Tibial artery (tissue), 4 donors: Measurements from ENCODE around the gene TTC17.

Source experiments
- DNase-seq, 2 donors: peaks; one replicate each; pipeline ENCODE4 v3.0.0-alpha.2; 2019
- H3K27ac ChIP-seq, 2 donors: fragments of 200-600 bp; sonication (generic) in 1 of 2; 1 replicate in 1 of 2; 2 replicates in 1 of 2; pipeline ENCODE4 v1.5.1; 2018 to 2019; ENCODE audit warnings: mild to moderate bottlenecking in 1 of 2
- H3K27me3 ChIP-seq, 2 donors: fragments of 200-600 bp; sonication (generic) in 1 of 2; one replicate each; pipeline versions ENCODE4 v1.5.1 to v1.6.0; 2016 to 2019
- H3K36me3 ChIP-seq, 3 donors: fragments of 200-600 bp; sonication (generic) in 2 of 3; one replicate each; pipeline ENCODE4 v1.5.1; 2016 to 2019; ENCODE audit warnings: mild to moderate bottlenecking in 2 of 3
- H3K4me1 ChIP-seq, 4 donors: fragments of 200-600 bp; sonication (generic) in 2 of 4; 1 replicate in 3 of 4; 2 replicates in 1 of 4; pipeline ENCODE4 v1.5.1; 2016 to 2019
- H3K4me3 ChIP-seq, 2 donors: fragments of 200-600 bp; sonication (generic) in 1 of 2; 1 replicate in 1 of 2; 2 replicates in 1 of 2; pipeline ENCODE4 v1.5.1; 2018 to 2019; ENCODE audit warnings: mild to moderate bottlenecking in 2 of 2
- H3K9me3 ChIP-seq, 3 donors: fragments of 200-600 bp; sonication (generic) in 1 of 3; one replicate each; pipeline ENCODE4 v1.5.1; 2016 to 2019
- CTCF ChIP-seq, 2 experiments: fragments of 200-600 bp in 1 of 2; fragments of 450-650 bp in 1 of 2; IDR thresholded peaks; one replicate each; pipeline ENCODE4 v1.5.1; 2017 to 2019; ENCODE audit warnings: antibody characterized with exemption in 2 of 2, mild to moderate bottlenecking in 1 of 2, moderate library complexity in 1 of 2
- intact Hi-C: fragments of 100-400 bp; cut with DNase I; formaldehyde crosslinking; loops from one replicate; pipeline ENCODE4 v1.15.0; 2023; ENCODE audit warnings: low total_unique reads

The TTC17 gene

GRCh38 chr11:43532041-43532440, 173.3 kb downstream of the TTC17 start:
- no peak for TF ChIP-seq CTCF (IDR thresholded peaks at IDR 0.05)
- peaks cover 0 to 3% (median 0%) of the 10 kb centered on the region in 3 donors for H3K9me3 ChIP-seq
- no peaks in the 10 kb centered on the region for H3K36me3 ChIP-seq
- intact Hi-C loops: no loop called here
- H3K4me1 ChIP-seq: no peaks in the 10 kb centered on the region
- DNase-seq: no peak
- H3K27me3 ChIP-seq: peaks cover 0 to 8% of the 10 kb centered on the region in 2 donors
- no peak overlapping the region for H3K4me3 ChIP-seq
- H3K27ac ChIP-seq: no peak overlapping the region

- DNase-seq: no peak
- Histone ChIP-seq H3K4me1 (no peaks in the 10 kb centered on the region), H3K9me3 (peaks cover 0 to 3% (median 0%) of the 10 kb centered on the region in 3 donors), H3K4me3 (no peak overlapping the region), H3K27ac (no peak overlapping the region), H3K27me3 (peaks cover 0 to 27% of the 10 kb centered on the region in 2 donors), H3K36me3 (no peaks in the 10 kb centered on the region)
- no peak for TF ChIP-seq CTCF (IDR thresholded peaks at IDR 0.05)
- intact Hi-C loops: no loop called here
Measured at GRCh38 chr11:43537833-43538615, 179.3 kb downstream of the TTC17 start.

GRCh38 chr11:43541993-43542392, 183.3 kb downstream of the TTC17 start:
- Histone ChIP-seq H3K9me3 (no peaks in the 10 kb centered on the region), H3K27ac (no peak overlapping the region), H3K27me3 (peaks cover 0 to 41% of the 10 kb centered on the region in 2 donors), H3K4me1 (peaks cover 0 to 3% (median under 1%) of the 10 kb centered on the region in 4 donors), H3K36me3 (no peaks in the 10 kb centered on the region), H3K4me3 (no peak overlapping the region)
- no peak for DNase-seq
- no peak for TF ChIP-seq CTCF (IDR thresholded peaks at IDR 0.05)
- intact Hi-C loops: no loop called here

GRCh38 chr11:43542750-43543712, 184.3 kb downstream of the TTC17 start:
- no peak for TF ChIP-seq CTCF (IDR thresholded peaks at IDR 0.05)
- H3K27me3 ChIP-seq: peaks cover 6 to 41% of the 10 kb centered on the region in 2 donors
- no peak overlapping the region for H3K4me3 ChIP-seq
- no peaks in the 10 kb centered on the region for H3K36me3 ChIP-seq
- intact Hi-C loops: no loop called here
- peaks cover 0 to 13% (median 9%) of the 10 kb centered on the region in 4 donors for H3K4me1 ChIP-seq
- no peak overlapping the region for H3K27ac ChIP-seq
- H3K9me3 ChIP-seq: no peaks in the 10 kb centered on the region
- DNase-seq: no peak
